ENCODE measurements around the gene RAB15.

RAB15 gene

DNA sequence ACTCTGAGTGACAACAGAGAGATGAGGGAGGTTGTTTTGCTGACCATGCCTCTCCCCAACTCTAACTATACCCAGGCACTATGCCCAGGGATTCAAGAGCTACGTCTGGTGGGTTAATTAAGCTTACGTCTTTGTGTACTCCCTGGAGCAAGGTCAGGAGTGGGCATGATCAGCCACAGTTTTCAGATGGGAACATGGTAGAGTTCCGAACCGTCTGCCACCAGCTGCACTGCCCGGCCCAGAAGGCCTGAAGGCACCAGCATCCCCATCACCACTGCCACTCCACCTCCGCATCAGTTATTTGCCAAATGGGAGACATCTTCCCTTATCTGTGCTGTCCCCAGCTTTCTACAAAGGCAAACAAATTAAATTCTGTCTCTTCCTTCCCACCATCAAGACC, 18.5 kb downstream of the RAB15 start:
- DNase-seq, result no peak

DNA sequence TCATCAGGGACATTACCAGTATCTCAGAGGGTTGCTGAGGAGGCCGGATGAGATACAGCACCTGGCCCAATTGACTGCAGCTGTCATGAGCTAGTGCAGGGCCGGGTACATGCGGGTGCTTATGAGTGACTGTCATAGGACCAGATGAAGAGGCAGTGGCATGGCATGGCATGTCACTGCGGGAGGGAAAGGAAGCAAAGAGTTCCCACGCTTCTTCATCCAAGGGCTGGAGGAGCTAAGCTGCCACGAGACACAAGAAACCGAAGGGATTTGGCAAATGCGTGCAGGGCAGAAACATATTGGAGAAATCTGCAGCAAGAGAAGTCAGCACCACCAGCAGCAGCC, 18.9 kb downstream of the RAB15 start:
- DNase-seq, result no peak

DNA sequence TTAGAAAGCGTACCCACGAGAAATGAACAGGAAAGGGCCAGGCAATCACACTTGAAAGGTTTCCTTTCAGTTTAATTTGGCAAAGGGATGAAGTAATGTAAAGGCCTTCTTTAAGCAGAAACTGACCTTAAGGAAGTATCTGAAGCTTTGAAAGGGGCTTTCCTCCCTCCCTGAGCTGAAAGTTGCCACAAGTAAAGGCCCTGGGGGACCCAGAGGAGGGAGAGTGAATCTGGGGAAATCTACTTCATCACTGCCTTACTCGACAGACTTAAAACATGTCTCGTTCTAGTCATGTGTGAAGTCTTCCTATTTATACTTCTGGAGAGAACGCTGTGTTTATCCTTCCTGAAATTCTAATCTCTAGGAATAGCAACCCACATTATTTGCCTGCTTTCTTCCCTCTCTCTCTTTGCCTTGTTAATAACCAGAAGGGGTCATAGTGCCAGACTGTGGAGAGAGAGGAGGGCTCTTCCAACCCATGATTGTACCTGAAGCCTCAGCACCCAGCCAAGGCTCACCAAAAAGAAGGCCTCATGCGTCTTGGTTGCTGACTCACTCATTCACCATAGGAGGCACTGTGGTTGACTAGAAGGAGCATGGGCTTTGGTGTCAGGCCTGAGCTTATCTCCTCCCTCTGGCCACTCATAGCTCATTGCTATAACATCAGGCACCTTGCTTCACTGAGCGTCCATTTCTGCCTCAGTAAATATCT, 19.4 kb downstream of the RAB15 start:
- DNase-seq, result peak; percentile 11

DNA sequence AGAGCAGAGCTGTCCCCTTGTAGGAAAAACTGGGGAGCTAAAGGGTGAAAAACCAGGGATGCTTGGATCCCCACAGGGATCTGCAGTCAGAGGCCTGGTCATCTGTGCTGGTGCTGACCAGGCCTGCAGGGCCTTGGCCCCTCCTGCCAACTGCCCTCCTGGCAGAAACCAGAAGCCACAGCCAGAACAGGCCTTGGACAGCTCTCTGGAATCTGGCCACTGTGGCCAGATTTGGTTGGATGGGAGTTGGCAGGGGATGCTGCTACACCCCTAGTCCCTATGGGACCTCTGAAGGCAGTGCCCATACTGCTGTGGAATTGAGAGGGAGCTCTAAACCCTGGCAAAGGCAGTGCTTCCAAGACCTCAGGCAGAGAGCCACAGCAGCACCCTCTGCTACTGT, 20.4 kb downstream of the RAB15 start:
- DNase-seq, result no peak

DNA sequence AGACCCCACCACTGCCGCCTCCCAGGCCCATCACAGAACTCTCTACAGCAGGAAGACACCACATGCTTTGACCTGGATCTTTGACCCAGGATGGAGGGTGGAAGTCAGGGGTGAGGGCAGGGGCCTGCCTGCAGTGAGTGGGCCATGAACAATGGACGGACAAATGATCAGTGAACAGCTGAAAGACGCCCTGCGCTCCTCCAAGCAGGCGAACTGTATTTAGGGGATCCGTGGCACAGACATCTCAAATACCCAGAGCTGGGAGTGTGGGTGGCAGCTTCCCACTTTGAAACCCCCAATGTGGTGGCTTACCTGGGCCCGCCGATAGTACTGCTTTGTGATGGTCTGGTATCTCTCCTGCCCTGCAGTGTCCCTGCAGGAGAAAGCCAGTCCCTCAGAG, 20.8 kb downstream of the RAB15 start:
- DNase-seq, result no peak

DNA sequence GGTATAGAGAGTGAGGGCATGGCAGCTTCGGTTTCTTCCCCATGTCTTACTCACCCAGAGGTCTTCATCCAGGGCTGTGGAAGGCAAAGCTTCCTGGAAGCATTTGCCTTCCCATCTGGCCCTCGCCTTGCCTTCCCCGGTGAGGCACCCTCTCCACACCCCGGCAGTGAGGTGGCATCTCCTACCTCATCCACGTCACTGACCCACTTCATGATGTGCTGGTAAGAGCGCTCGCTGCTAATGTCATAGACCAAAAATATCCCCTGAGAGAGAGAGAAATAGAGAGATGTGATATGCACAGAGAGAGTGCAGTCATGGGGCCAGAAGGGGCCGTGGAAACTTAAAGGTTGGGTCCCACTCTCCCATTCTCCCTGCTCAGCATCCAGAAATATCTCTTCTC, 21.2 kb downstream of the RAB15 start:
- DNase-seq, result no peak

DNA sequence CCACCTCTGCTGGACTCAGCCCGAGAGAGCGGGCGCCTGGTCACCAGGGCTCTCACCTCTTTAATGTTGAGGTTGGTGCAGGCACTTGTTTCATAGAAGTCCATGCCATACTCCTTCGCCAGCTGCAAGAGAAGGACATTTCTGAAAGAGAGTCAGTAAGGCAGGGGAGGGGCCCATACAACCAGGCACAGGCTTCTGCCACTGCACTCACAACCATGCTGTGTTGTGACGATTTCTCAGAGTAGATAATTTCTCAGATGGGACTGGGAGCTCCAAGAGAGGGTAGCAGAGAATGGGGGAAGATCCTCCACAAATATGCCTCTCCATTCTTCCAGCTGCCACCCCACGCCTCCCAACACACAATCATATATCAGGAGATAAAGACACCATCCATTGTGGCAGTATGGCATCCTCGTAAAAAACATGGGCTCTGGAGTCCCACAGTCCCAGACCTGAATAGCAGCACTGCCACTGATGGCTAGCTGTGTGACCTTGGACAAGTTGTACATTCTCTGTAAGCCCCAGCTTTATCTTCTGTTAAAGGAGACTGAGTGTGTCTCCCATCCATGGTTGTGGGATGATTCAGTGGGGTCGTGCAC, 23.4 kb downstream of the RAB15 start:
- no peak for DNase-seq

DNA sequence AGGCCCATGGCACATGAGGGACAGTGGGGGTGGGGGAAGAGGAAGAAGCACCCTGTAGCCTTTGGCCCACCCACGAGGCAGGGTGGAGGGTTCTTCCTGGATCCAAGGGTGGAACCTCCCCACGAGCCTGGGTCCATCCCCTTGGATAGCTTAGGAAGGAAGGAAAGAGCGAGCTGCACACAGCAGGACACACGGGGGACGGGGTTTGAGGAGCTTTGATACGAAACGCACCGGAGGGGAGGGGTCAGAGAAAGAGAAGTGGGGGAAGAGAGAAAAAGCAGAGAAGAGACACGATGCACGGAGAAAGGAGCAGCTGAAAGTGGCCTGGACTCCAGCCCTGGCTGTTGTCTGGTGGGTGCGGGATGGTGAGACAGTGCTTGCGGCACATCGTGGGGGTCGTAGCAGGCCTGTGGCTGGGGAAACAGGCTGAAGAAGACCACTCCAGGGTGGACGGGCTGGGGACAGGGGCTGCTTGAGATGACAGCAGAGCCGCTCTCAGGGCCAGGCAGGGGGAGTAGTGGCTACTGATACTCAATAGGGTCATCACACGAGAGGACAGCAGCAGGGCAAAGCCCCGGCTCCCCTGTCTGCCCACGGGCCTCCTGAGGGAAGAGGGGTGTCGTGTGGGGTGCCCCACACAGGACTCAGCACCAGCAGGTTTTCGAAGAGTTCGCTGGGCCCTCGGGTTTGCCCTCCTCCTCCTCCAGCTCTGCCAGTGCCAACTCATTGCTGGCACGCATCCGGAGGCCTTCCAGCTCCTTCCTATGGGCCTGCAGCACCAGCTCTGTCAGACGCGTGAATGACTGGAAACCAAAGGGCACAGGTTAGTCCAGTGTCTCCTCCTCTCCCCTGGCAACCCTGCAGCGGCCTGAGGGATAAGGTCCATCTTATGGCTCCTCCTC, 24.2 kb downstream of the RAB15 start:
- no peak for DNase-seq

DNA sequence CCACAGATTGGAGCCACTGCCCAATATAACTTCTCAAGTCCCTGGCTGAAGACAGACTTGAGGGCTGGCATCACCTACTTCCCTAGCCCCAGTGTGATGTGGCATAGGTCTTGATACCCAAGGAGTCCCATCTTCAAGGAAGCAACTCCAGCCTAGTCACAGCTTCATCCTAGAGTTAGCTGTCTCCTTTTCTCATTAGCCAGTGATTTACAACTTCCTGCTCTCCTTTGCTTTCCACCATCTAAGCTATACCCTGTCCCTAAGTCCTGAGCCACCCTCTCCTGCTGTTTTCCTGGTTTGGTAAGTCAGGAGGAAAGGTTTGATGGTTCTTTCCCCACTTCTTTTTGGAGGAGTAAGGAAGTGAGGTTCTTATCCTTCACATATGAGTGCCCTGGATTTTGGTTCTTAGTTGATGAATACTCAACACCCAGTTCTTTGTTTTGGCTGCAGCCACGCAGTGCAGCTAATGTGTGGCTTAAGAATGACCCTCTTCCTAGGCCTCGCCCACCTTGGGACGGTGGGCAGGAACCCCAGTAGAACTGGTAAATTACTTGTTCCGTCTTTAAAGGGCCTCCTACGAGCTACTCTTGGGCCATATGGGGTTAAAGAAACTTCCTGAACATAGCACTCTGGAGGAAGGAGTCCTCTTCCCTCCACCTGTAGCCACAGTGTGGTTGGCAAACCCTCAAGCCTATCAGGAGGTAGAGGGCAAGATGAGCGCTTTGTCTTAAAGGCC, 25.7 kb downstream of the RAB15 start:
- DNase-seq, result no peak

DNA sequence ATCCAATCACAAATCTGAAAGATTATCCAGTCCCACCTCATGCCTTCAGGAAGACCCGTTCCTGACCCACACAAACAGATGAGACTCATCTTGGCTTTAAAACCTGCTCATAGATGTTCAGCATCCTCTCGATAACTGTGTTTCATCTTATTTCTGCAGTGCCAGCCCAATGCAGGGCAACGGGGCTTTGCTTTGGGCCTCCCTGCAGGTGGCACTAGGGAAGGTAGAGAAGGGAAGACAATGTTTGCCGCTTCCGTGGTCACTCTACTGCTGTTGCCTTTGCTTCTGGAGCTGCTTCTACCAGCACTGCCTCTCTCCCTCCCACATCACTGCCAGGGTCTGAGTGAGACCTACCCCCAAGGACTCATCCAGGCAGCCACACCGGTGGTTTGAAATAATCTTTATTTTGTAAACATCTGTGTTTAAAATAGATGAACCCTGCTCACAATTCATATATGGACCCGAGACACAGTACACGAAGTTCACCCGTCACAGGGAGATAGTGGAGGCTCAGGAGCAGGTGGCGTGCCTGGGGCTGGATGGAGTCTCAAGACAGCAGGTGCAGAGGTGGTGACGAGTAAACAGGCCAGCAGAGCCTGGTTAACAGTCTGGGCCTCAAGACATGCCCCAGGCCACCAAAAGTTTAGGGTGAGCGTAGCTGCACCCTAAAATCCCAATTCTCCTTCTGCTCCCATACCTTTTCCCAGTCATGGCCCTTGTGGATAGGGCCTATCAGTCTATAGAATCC, 26.5 kb downstream of the RAB15 start:
- no peak for DNase-seq

DNA sequence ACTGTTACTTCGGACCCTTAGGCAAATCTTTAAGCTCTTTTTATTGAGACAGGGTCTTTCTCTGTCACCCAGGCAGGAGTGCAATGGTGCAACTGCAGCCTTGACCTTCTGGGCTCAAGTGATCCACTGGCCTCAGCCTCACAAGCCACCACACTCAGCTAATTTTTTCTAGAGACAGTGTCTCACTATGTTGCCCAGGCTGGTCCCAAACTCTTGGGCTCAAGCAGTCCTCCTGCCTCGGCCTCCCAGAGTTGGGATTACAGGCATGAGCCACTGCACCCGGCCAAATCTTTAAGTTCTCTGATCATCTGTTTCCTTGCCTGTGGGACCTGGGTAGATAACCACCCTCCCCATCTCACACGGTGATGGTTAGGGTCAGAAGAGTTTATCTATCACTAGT, 27.3 kb downstream of the RAB15 start:
- no peak for DNase-seq

DNA sequence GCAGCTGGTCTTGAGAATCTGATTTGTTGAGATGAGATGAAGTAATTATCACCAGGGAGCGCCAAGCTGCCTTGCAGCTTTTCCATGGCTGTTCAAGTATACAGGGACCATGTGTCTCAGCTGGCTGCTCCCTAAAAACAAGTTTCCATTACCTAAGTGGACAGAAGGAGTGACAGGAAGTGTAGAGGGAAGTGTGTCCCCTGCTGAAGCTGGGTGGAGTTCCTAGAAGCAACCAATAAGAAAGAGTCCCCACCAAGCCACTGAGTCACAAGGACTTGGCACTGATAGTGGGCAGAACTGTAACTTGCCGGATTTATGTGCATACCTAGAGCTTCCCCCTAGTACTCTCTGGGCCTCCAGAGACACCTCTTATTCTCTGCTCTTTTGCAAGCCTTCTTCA, 28.1 kb downstream of the RAB15 start:
- no peak for DNase-seq

DNA sequence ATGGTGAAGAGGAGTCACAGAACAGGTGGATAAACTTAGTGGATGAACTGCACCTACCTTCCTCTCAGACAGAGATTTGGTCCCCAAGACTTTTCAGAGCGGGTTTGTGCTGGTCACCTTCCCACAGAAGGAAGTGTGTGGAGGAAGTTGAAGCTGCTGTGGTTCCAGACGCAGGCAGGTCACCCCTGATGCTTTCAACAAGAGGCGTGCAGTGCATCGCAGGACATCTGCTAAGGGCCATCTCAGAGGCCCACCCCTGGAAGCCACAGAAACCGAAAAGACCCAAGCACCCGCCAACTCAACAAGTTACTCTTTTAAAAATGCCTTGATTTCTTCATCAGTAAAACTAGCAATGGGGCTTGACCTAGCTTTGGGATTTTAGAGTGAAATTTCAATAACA, 28.6 kb downstream of the RAB15 start:
- no peak for DNase-seq

DNA sequence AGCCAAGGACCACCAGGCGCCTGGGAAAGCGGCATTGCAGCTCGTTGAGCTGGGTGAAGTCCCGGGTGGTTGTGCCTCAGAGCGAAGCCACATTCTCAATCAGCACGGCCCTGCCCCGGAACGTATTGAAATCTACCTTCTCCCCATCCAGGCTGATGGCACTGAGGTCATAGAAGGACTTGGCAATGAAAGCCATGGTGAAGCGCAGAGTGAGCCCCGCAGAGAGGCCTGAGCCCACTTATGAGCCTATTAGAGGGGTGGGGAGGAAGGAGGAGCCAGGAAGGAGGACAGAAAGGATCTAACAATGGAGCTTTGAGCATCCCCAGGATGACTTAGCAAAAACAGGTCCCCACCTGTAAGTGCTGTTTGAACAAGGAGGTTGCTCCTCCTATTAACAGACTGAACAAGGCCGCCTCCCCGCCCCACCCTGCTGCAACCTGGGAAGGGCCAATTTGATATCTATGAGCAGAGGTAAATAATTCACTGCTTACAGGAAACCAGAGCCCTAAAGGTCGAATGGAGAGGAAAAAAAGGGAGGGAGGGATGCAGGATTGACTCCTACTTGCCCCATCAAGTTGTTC, 29.5 kb downstream of the RAB15 start, which contains the start of gene GPX2:
Gene GPX2 (minus strand): TSS at position 215 of the 581 bp plus-strand sequence. CDS start 19 bp downstream, at position 196.
- no peak for DNase-seq

DNA sequence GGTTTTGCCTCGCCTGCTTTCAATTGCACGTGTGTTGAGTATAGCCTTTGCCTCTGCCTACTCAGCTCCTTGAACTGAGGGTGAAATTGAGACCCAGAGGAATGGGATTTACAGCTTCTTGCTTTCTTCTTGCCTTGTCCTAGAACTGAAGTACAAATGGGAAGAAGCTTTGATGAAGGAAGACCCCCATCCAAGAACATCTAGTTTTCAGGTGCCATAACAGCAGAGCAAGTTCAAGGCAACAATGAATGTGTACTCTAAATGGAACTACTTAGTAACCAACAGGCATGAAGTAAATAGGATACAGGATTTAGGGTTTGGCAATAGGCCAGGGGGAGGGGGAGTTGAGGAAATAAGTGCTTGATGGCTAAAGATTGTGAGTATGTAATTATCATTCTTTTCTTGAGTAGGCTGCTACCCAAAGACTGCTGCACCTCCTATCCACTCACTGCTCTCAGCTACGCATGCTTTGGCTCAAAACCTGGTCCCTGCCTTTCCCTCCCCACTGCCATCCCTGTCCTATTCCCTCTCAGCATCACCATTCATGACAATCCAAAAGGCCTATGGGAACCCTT, 31.7 kb downstream of the RAB15 start:
- DNase-seq, result no peak

DNA sequence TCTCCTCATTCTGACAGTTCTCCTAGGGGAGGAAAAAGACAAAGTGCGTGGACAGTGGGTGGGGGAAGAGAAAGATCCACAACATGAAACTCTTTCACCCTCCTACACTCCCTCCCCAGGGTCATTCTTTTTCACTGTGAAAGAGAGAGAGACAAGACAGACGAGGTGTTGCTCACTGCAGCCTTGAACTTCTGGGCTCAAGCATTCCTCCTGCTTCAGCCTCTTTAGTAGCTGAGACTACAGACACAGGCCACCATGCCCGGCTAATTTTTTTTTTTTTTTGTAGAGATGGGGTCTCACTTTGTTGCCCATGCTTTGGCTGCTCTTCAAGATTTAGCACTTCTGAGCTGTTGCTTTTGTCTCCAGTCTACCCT, 32.3 kb downstream of the RAB15 start:
- no peak for DNase-seq

DNA sequence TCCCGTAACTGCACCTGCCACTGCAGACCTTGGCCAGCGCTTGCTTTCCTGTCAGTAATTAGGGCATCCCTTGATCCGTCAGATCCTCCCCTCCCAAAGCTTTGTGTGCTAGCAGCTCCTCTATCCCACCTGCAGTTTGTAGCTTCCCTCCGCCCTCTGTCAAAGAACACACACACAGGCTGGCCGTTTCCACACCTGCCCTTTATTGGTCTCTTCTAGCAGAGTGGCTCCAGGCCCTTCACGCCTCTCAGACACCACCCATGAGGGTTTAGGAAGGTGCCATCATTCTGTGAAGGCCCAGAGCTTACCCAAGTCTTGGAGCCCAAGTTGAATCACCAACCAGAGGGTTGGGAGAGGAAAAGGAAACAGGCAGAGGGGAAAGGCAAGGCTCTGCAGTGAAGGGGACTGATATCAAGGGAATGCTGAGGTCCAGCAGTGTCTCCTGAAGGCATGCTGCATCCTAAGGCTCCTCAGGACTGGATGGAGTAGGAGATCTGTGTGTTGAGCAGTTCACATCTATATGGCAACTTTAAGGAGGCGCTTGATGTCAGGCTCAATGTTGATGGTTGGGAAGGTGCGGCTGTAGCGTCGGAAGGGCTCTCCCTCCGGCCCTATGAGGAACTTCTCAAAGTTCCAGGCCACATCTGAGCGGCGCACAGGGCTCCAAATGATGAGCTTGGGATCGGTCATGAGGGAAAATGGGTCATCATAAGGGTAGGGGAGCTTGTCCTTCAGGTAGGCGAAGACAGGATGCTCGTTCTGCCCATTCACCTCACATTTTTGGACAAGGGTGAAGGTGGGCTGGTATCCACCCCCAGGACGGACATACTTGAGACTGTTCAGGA, 32.9 kb downstream of the RAB15 start:
- no peak for DNase-seq

DNA sequence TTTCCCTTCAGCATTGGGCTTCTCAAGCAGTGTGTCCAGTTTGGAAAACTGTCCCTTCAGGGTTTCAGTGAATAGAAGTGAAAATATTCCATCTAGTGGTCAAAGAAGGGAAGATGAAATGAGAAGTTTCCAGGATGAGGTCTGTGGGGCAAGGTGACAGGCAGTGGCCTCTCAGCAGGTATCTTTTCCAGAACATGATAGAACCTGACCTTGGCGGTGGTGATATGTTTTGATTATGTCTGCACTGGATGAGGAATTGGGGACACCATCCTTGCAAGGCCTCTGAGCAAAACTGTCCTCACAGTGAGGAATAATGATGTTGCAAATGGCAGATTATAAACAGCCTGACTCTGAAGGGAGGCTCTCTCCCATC, 34.3 kb downstream of the RAB15 start:
- DNase-seq, result no peak

DNA sequence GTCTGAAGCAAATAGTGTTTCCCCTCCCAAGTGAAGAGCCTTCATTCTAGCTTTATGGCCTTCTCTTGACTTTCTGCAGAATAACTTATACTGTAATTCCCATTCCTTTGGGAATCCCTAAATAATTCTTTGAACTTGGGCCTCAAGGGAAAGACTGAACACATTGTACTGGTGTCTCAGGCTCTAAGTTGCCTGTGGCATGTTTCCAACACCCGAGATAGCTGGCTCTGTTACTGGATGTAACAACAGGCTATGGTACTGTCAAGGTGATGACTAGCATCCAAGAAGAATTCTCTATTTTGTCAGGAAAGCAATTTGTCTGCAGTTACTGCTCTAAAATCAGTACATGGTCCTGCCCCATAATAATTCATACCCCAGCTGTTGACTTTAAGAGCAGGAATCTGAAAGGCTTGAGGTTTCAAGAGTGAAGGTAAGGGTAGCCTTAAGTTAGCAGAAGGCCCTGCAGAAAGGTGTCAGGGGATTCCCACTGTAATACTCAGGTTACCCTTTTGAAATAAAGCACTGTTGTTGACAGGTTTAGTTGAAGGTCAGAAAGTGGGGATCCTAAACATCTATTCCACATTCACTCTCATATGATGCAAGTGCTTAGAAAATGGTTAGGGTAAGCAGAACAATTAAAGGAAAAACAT, 34.8 kb downstream of the RAB15 start:
- DNase-seq, result no peak

DNA sequence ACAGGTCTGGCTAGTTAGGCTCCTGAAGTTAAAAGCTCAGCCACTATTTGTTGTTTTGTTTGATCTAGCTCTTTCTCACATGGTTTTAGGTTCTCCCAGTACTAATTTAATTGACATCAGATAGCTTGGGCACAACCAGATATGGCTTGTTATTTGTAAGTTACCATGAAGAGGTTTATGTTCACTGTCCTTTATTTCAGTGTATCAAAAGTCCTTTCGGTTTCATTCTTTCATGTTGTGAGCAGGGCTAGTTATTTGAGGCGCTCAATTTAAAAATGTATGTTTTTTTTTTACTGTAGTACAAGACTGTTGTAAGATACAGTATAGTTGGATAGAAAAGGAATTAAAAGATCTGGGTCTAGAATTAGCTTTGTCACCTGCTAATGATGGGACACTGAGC, 36.6 kb downstream of the RAB15 start:
- no peak for DNase-seq

Measured in activated CD4-positive, alpha-beta T cell treated with anti-CD3 and anti-CD28 coated beads, Interleukin-10, Interleukin-2, amounts not matched to agents 100 ng/mL and 50 ng/mL, durations not matched to agents 16 hours and 8 hours (primary cell).